GM12872 (cell line): Measurements from ENCODE around the gene VSTM2B.

ENCODE experiments used
- CTCF ChIP-seq: IDR thresholded peaks from 3 replicates; pipeline ENCODE4 v1.5.1; 2011; ENCODE audit warnings: low read depth, mild to moderate bottlenecking, low read length, moderate library complexity; ENCODE audit not compliant: insufficient read depth

The VSTM2B gene

DNA sequence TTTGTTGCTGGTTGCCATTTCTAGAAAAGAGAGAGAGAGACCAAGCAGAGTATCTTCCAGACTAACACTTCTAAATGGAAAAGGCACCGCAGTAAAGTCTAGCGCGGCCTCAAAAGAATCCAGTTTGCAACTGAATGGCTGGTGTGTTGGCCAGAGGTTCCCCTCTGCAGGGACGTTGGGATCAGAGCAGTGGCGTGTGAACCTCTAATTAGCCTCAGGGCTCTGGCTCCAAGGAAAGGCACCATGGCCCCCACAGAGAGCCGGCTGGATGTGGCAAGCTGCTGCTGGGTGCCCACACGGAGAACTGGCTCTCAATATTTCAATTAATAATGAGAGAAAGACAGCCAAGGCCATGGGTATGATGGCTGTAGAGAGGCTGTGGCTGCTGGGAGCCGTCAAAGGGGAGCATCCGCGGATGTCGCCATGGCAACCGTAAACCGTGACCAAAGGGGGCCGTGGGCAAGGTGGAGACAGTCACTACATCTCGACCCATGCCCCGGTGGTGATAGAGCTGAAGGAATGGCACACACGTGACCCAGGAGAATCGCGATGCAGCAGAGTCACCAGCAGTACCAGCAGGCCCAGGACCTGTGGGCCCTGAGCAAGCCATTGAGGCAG is 9.5 kb downstream of the VSTM2B start:
- no peak for TF ChIP-seq CTCF

- no peak for TF ChIP-seq CTCF
These were observed 10.3 kb downstream of the VSTM2B start for GRCh38 chr19:29535984-29536508.

DNA sequence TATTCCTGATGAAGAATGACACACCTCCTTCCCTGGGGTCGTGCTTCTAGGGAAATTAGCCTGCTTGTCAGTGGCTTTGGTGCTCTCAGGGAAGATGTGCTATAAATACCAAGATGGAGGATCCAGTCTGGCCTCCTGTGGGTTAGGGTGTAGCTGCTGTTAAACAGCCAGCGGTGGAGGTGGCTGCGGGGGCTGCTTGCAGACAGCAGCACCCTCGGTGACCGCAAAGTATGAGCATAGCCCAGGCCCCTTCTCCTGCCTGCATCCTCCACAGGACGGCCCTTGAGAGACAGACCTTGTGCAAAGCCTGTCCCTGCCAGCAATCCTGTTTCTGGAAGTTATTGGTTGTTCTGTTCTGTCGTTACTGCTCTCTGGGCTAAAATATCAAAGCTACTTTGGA is 11.4 kb downstream of the VSTM2B start:
- TF ChIP-seq CTCF = no peak

- no peak for TF ChIP-seq CTCF
These were observed 11.8 kb downstream of the VSTM2B start for GRCh38 chr19:29537601-29538000.

- no peak for TF ChIP-seq CTCF
These were observed 12.4 kb downstream of the VSTM2B start for GRCh38 chr19:29538146-29538545.

DNA sequence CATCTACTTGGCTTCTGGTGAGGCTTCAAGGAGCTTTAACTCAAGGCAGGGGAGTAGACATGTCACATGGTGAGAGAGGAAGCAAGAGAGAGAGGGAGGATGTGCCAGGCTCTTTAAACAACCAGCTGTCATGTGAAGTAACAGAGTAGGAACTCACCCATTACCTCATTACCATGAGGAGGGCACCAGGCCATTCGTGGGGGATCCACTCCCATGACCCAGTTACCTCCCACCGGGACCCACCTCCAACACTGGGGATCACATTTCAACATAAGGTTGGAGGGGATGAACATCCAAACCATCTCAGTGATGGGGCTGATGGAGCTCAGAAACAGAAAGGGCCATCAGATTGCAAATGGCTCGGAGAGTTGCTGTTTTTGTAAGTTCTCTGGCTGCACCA is 12.9 kb downstream of the VSTM2B start:
- TF ChIP-seq CTCF = no peak

DNA sequence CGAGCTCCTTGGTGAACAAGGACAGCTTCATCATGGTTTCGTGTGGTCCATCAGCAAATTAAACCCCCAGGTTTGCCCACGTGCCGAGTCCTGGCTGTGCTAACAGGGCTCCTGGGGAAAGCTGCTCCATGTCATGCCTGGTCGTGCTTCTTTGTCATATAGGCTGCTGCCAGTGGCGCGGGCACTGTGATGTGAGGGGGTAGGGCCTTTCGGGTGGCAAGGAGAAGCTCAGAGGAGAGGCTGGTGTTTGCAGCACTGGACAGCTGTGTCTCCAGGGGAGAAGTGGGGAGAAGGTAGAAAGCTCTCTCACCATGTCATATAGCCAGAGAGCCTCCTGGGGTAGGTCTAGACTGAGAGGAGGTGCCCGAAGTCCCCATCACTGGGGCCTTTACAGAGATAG is 13.3 kb downstream of the VSTM2B start:
- no peak for TF ChIP-seq CTCF
